GM18505 (cell line): ENCODE measurements around the gene KDM2B.
A peak's percentile ranks its signal among the peaks of the same experiment; 100 is the strongest.
"Not testable (repeated sequence)": the region's sequence is repeated elsewhere in the genome, so short reads cannot be mapped to it uniquely, and the experiment has no call there.

Experiments
- ATAC-seq: cut with Tn5 transposase; IDR thresholded peaks from one replicate; pipeline ENCODE4 v1.9.1; 2021; ENCODE audit not compliant: unreplicated experiment
- POLR2A ChIP-seq: IDR thresholded peaks from 4 replicates; pipeline ENCODE4 v1.6.1; 2011; ENCODE audit warnings: borderline replicate concordance; ENCODE audit not compliant: insufficient read depth, insufficient read length; ENCODE audit errors: extremely low read depth

Gene KDM2B

DNA sequence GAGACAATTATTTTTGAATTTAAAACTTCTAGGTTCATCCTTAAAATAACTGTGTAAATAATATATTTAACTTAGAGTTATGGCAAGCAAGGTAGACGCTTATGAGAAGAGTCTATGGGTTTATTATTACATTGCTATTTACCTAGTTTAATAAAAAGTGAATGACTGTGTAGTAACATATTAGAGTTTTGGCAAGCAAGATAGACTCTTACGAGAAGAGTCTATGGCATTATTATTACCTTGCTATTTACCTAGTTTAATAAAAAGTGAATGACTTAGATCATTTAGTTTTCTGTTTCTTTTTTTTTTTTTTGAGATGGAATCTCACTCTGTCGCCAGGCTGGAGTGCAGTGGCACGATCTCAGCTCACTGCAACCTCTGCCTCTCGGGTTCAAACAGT lies 177.1 kb downstream of the KDM2B start:
- TF ChIP-seq POLR2A: no peak
- ATAC-seq: no peak

DNA sequence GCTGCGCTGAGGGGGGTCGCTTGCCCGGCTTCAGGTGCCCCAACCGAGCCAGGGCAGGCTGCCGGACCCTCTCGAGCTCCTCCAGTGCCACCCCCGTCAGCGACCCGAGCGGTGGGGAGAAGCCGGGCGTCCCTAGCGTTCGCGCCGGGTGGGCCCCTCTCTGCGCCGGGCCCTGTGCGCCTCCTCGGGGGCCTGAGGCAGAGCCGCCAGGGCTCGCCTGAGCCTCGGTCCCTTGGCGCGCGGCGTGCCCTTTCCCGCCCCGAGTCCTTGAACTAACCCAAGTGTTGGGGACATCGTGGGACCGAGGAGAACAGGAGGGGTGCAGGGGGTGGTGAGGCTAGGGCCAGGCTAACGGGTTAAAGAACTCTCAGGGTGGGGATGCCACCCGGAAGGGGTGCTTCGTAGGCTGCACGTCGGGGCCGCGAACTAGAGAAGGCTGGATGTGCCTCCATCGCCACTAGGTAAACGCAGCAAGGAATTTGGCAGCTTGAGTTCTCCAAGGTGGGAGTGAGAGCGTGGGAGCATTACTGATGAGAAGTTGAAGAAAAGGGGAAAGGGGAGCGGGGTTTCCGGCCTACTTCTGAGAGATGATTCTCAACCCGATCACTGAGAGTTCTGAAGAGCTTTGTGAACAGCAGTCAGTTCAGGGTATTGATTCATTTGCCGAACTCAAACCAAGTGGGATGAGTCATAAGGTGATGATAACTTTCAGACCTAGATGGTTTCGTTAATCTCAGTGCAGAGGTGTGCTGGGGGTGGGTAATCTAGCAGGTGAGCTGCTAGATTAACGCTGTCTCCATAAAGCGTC lies 180.3 kb downstream of the KDM2B start:
- ATAC-seq: peak; percentile 31

DNA sequence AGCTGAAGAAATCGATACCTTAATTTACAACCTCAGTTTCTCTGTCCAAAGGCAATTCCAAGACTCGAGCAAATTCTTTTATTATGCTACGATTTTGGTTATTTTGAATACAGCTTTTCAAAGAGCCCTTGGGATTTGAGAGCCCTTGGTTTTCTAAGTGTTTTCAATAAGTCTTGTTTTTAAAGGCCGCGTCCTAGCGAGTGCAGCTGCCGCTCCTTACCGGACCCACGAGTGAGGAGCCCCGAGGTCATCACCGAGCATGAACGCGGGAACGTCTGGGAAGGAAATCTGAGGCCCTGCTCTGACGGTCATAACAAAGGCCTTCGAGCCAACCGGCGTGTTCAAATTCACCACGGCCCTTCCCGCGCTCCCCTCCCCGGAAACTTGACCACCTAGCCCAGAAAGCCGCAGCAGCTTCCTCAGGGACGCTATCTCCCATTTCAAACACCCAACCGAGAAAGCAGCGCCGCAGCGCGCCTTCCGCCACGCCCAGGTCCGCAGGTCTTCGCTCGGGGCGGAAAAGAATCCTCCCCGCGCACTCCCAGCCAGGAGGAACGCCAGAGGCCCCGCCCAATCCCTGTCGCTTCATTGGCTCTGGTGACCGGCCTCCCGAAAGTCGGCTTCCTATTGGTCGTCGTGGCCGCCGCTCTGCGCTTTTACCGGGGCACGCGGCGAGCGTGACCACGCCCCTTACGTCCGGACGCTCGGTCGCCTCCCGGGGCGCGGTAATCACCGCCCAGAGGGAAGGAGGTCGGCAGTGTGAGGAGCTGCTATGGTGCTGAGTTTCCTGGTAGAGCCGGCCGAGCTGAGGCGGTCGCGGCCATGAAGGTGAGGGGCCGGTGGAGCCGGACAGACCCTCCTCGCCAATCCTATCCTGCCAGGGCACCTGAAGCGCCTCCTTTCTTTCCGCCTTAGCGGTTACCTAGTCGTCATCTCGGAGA lies 181.2 kb downstream of the KDM2B start, which contains the start of gene RNF34:
Gene RNF34, plus strand, starts transcription at position 728 of the 941 bp plus-strand sequence. Its CDS starts 95 bp downstream, at position 823.
- ATAC-seq: peak; percentile 91
- peak; percentile 99 for TF ChIP-seq POLR2A

More for the DNA sequence above, 180.3 kb downstream of the KDM2B start:
- TF ChIP-seq POLR2A: peak; percentile 63

DNA sequence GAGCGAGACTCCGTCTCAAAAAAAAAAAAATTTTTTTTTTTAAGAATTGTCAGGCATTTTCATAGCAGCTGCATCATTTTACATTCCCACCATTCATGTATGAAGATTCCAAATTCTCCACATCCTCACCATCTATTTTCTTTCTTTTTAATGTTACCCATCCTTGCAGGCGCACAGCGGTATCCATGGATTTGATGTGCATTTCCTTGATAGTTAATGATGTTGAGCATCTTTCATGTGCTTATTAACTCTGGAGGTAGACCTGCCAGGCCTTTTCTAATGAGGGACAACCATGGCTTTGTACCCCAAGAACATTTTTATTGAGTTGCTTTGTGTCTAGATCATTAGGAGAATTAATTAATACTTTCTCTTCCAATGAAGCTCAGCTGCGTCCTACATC lies 182.5 kb downstream of the KDM2B start:
- no peak for TF ChIP-seq POLR2A
- ATAC-seq: no peak

DNA sequence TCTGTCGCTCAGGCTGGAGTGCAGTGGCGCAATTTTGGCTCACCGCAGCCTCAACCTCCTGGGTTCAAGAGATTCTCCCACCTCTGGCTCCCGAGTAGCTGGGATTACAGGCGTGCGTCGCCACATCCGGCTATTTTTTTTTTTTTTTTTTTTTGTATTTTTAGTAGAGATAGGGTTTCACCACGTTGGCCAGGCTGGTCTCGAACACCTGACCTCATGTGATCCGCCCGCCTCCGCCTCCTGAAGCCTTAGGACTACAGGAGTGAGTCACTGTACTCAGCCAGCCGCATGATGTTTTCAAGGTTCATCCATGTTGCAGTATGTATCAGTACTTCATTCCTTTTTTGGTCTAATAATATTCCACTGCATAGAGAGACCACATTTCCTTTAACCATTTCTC lies 183.3 kb downstream of the KDM2B start:
- ATAC-seq: no peak
- no peak for TF ChIP-seq POLR2A

DNA sequence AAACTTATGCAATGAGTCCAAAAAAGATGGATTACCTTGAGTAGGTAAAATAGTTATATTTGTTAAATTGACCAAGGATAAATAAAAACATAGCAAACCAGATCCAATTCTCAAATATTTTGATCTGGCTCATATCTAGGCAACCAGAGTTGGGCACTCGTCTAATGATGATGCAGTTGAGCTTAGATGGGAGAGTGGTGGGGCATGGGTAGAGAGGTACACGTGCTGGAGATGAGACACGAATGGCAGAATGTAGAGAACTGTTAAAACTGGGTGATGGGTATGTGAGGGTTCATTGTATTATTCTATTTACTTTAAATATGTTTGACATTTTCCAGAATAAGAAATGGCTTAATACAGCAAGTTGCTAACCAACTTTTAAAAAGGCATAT lies 188.5 kb downstream of the KDM2B start:
- no peak for ATAC-seq
- no peak for TF ChIP-seq POLR2A

DNA sequence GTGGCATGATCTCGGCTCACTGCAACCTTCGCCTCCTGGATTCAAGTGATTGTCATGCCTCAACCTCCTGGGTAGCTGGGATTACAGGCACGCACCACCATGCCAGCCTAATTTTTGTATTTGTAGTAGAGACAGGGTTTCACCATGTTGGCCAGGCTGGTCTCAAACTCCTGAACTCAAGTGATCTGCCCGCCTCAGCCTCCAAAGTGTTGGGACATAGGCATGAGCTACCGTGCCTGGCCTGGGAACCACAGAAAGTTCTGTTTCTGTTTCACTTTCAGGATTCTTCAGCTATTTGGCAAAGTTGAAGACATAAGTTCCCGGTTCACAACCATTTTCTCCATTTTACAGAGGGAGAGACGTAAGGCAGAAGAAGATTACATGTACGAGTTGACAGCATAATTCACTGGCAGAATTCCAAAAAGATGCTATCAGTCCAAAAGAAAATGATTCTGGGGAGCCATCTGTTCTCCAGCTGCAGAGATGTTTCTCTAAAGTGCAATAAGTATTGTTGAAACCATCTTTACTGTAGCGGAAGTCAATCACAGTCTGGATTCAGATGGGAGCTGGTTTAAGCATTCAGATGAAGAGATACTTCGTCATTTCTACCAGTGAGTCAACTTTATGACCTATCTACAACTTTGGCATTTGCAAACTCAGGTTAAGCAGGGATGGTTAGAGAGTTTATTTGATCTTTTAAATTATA lies 189.1 kb downstream of the KDM2B start:
- no peak for ATAC-seq
- no peak for TF ChIP-seq POLR2A

DNA sequence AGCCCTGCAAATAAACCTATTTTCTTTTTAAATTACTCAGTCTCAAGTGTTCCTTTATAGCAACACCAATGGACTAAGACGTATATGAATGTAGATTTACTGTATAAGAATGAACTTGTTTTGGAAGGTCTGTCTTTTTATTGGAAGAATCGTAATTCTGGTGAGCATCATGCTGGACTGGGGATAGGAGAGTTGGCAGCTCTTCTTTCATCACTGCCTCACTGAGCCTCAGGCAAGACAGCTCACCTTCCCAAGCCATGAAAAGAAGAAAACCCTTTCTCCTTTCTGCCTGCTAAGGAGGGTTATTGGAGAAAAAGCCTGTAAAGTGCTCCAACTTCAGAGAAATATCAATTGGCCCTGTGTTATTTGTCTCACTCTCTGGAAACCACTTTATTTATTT lies 190.0 kb downstream of the KDM2B start:
- no peak for ATAC-seq
- no peak for TF ChIP-seq POLR2A

DNA sequence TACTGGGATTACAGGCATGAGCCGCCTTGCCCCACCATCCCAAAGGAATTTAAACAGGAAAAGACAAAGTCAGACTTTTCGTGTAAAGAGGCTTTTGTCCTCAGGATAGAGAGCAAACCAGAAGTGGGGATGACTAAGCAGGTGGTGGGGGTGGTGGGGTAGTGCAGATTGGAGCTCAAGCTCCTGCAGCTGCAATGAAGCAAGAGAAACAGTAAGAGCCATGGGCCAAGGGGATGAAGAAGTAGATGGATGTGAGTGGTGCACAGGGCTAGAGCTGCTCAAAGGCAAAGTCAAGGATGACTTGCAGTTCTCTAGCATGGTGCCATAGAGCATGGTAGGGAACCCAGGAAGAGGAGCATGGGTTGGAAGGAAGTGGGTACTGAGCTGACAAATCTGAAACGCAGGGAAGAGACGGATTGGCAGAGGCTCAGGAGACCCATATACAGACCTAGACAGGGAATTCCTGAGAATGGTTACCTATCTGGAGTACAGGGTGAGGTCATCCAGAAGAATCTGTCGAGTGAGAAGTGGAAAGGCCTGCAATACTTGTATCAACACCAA lies 192.3 kb downstream of the KDM2B start:
- TF ChIP-seq POLR2A: no peak
- no peak for ATAC-seq

DNA sequence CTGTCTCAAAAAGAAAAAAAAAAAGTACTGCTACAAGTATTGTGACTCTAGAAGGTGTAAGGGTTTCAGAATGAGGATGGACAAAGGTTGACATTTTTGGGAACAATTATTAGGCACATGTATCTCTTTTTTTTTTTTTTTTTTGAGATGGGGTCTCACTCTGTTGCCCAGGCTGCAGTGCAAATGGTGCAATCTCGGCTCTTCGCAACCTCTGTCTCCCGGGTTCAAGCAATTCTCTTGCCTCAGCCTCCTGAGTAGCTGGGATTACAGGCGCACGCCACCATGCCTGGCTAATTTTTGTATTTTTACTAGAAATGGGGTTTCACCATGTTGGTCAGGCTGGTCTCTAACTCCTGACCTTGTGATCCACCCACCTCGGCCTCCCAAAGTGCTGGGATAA lies 195.9 kb downstream of the KDM2B start:
- not testable (repeated sequence) for ATAC-seq

DNA sequence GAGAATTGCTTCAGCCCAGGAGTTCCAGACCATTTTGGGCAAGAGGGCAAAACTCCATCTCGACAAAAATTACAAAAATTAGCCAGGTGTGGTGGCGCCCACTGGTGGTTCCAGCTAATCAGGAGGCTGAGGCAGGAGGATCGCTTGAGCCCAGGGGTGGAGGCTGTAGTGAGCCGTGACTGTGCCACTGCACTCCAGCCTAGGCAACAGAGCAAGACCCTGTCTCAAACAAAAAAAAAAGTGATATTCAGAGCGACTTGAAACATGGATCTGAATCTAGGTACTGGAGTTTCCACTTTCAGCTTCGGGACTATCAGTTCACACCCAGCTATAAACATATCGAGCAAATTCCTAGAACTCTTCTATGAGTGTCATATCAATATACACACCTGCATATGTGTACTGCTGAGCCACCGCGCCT lies 197.2 kb downstream of the KDM2B start:
- TF ChIP-seq POLR2A: no peak
- ATAC-seq: no peak

DNA sequence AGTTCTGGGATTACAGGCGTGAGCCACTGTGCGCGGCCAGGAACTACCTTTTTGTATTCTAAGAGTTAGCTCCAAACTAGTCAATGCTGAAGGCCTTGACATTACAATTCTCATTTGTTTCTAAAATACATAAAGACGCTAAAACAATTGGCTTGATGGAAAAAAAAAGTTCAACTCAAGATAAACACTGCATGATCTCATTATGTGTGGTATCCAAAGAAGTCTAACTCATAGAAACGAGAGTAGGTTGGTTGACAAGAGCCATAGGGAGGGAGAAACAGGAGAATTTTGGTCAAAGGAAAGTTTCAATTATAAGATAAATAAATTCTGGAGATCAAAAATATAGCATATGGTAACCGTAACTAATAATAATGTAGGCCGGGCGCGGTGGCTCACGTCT lies 200.9 kb downstream of the KDM2B start:
- TF ChIP-seq POLR2A: no peak
- no peak for ATAC-seq
